Suppressor macrophage (primary cell): Measurements from ENCODE around the gene ZNF530.

Source experiments
- DNase-seq, 4 experiments: peaks; one replicate each; pipeline ENCODE4 v3.0.0-alpha.2; 2020 to 2022
- total RNA-seq, 17 experiments: gene quantifications; one replicate each; lab custom pipeline; 2026; ENCODE audit warnings: mixed read lengths in 6 of 17, inconsistent platforms in 3 of 17; lab: John Stamatoyannopoulos, UW

ZNF530 gene
- 1.1 to 9.4 (median 4.7) reads per million in 17 experiments for total RNA-seq

DNA sequence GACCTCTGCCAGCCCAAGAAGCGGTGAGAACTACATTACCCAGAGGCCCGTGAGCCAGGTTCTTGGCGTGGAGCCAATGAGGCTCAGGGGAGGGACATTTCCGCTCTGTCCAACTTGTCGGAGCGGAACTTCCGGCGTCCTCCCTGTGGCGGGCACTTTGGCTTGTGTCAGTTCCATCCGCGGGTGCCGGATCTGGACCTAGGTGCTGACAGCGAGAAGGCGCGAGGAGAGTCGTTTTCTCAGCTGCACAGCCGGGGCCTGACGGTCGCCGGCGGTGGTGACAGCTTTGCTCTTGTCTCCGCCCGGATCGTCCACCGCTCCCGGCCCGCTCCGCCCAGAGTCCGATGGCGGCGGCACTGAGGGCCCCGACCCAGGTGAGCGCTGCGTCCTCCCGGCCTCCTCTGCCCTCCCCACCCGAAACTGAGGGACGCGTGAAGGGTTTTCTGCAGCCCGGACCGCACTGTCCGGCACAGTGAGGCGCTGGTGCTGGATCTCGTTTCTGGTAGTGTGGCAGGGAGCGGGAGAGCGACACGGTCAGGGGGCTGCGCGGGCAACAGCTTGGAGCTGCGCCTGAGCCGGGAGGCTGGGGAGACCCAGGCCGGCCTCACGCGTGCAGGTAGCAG lies at the start of gene ZNF530:
TSS of gene ZNF530 (plus strand) at position 125 of the 623 bp plus-strand sequence. CDS start 4,461 bp downstream, outside the sequence.
- DNase-seq, result peak; percentile 96 to 99 (median 97)

DNA sequence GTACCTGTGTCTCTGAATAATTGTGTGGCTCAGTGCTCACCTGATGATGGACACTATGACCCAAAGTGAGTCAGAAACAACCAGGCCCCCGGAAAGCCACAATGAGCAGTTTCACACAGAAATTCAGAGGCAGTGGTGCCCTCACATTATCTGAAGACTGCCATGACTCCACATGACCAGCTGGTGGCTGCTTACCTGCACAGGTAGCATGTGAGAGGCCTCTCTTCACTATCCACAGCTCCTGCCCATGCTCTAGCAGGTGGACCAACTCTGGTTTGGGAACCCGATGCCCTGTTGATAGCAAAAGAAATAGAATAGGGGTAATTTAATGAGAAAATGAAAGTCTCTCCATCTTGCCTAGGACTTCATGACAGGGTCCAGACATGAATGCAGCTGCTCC lies 47.3 kb upstream of the ZNF530 start:
- DNase-seq, result no peak

DNA sequence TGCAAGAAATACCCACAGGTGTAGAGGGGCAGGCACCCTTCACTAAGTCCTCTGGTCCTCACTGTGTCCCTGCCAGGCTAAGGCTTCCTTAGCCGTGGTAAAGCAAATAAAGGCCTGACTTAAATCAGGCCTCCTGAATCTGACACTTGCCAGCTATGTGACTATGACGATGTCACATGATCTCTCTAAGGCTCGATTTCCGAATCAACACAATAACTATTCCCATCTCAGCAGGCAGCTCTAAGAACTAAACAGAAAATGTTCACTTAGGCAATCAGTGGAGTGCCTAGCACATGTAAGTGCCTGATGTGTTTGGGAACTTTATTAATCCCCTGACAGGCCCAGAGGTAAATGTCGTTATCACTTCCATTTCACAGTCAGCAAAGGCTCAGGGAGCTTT lies 42.0 kb upstream of the ZNF530 start:
- DNase-seq, result no peak

DNA sequence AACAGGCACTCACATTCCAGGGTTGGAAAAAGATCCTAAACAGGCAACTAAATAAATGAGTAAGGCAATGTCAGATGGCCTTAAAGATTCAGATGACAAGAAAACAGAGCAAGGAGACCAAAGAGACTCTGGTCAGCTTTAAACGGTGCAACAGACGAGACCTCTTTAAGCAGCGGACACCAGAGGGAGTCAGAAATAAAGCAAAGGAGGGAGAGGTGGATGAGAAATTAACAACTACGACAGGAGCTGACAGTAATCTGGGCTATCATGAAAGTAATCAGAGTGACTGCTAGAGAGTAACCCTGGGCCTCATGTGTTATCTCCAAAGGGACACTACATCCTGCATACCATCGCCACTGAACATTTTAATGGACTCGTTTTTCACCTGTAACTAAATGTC lies 41.2 kb upstream of the ZNF530 start:
- no peak for DNase-seq

DNA sequence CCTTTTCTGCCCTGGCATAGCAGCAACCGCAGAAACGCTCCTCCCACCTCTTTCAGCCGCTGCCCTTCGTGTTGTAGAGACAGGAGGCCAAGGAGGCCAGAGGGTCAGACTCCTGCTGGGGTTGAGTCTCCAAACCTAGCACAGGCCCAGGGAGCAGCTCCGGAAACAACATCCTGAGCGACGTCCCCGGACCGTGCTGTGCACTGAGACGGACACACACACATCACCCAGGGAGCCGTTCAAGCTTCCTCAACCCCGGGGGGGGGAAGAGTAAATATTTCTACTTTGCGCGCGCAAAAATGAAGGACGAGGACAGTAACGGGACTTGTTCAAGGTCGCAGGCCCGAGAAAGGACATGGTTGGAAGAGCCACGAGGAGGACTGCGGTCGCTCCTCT lies 40.7 kb upstream of the ZNF530 start:
- DNase-seq, result peak in 3 of 4 experiments; percentile 3 to 21 (median 14)

DNA sequence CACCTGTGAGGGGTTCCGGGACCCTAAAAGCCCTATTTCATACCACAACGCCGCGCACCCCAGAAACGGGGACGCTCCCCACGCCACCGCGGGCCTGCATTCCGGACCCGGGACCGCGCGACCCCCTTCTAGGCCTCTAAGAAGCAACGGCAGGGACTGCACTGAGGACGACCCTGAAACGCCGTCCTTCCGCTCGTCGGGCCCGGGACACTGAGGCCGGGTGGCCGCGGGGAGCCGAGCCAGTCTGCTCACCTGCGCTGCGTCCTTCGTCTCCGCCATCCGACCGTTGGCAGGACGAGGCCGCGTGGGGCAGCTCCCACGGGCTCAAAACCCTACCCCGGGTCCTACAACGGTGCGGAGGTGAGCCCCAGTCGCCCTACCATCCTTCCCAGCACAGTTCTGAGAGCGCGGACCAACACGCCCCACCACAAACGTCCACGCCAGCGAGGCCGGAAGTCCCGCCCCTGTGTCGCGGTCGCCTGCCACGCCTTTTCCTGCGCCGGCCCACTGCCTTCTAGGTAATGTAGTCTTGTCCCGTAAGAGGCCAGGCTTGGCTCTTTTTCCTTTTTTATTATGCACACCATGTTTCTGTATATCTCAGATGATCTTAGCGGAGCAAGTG lies 40.2 kb upstream of the ZNF530 start, which contains the start of gene ZNF550:
TSS of gene ZNF550 (minus strand) at position 460 of the 622 bp plus-strand sequence. CDS start at position 279, 181 bp downstream.
- peak; percentile 89 to 95 (median 92) for DNase-seq

DNA sequence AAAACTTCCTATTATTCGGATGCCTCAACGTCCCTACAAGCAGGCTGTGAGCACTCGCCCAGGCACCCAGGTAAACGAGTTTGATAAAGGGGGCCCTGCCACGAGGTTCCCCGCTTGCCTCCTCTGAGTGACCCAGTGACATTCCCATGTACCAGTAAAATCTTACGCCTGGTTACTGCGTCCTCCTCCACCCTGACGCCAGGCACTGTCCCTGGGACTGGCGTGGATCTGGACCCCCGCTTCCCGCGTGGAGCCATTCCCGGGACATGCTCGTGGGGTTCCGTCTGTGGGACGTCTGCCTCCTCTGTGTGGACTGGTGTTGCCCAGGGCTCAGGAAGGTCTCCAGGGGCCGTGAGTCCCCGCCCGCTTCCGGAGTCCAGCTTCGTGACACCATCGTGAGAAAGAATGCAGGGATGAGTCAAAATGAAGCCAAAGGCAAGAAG lies 39.6 kb upstream of the ZNF530 start:
- DNase-seq, result no peak

DNA sequence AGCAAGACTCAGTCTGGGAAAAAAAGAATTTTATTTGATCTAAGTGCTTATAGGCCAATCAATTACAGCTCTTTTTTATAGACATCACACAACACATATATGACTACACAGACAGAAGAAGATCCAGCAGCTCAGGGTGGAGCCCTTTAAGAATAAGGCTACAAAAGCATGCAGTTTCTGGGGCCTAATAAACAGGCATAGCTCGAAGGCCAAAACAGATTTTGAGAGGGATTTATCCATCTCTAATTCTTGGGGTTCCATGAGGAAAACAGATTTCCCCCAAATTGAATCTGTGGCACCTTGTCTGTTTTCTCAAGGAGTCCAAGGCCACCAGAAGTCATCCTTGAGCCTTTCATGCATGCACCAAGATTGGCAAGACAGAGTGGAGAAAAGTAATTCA lies 36.1 kb upstream of the ZNF530 start:
- DNase-seq, result no peak

DNA sequence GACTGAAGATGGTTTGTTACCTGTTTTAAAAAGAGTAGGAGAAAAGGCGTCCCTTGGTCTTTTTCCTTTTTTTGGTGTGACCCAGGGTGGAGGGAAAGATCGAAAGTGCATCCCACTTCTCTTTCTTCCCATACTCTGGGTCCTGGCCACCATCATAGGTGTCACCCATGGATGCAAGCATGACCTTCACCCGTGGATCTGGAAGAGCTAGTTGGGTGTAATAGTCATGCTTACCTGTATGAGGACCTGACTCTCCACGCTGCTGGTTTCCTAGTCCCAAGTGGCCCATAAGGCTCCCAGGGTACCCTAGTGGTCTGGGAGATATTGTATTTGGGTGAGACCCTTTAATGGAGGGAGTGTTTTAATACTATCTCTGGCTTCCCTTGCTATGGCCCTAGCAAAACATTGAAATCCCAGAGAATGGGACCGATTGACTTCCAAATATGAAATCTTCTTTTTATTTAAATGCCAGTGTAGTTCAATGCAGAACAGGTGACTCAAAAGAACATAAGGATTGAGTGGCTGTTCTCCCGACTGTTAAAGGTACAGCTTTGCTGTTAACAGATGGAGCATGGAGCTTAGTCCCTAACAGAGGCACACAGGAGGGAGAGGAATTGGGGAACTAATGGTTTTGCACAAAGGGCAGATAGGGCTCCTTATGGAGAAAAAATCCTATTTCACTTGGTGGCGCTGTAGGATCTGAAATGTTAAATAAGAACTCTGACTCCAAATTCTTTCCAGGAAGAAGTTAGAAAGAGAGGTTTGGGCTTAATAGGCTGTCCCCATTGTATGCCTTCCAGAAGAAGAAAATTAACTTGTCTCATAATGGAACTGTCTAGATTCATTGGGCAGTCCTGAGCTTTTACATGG lies 33.1 kb upstream of the ZNF530 start:
- DNase-seq, result peak; percentile 20 to 68 (median 44)

DNA sequence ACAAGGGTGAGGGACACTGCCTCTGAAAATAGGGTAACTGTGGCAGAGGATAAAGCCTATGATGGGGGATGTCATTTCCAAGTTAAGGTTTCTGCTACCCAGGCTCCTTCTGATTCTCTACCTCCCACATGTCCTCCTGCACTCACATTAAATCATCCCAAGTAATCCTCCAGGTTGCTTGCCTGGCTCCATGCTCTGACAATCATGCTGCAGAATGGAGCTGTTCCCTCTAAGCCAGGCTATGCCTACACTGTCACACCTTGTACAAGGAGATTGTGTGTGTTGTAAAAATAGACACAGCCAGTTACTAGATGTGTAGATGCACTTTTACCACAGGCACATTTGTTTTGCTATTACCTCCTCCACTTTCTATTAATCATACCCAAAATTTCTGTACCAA lies 29.0 kb upstream of the ZNF530 start:
- DNase-seq, result no peak

DNA sequence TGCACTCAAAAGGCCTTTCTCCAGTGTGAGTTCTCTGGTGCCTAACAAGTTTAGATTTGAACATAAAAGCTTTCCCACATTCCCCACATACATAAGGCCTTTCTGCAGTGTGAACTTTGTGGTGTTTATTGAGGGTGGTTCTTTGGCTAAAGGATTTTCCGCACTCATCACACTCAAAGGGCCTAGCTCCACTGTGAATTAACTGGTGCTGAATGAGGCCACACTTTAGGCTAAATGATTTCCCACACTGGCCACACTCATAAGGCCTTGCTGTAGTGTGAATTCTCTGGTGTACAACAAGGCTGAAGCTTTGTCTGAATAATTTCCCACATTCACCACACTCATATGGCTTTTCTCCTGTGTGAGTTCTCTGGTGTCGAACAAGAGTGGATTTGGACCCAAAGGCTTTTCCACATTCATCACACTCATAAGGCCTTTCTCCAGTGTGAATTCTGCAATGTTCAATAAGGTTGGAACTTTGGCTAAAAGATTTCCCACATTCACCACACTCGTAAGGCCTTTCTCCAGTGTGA lies 27.2 kb upstream of the ZNF530 start:
- DNase-seq, result no peak

DNA sequence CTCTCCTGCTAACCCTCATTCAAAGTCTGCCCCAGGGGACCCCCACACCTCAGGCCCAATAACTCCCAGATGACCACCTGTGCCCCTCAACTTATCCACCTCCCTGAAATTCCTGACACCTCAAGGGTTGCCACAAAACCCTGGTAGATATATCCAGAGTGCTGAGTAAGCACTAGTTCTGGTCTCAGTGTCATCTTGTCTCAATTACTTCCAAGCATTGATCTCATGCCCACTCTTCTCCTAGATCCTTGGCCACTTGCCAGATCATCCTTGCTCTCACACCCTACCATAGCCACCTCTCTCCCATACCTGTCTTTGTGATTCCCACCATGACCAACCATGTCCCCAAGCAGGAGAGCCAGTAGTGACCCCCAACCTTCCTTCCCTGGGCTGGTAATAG lies 23.0 kb upstream of the ZNF530 start:
- no peak for DNase-seq

DNA sequence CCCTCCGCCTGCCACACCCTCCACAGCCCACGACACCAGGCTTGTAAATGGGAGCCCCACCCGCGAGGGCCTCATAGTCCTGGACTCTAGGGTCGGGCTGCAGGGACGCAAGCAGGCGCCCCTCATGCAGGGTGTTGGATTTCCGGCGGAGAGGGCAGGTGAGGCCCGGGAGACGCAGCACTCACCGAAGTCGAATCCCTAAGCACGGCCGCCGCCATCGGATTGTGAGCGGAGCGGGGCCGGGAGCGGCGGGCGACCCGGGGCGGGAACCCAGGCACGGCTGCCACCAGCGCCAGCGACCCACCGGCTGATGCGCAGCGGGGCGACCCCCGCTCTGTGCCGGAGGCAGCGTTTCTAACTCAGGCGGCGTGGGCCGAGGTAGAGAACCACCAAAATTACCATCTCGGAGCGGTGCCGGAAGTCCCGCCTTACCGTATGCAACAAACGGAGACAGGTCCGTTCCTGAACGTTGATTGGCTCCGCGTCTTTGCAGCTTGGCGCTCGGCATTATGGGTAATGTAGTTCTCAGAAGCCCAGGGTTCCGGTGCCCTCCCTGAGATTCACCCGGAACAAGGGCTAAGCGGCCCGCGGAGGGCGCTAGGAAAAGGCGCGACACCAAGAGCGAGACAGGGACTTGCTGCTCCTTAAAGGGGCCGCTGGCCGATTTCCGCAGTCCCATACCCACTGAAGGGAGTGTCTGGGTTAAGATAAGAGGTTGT lies 21.0 kb upstream of the ZNF530 start, which contains the start of gene ZNF416:
TSS of gene ZNF416 (minus strand) at position 425 of the 719 bp plus-strand sequence. CDS start at position 218, 207 bp downstream.
- peak; percentile 98 to 99 (median 98) for DNase-seq

DNA sequence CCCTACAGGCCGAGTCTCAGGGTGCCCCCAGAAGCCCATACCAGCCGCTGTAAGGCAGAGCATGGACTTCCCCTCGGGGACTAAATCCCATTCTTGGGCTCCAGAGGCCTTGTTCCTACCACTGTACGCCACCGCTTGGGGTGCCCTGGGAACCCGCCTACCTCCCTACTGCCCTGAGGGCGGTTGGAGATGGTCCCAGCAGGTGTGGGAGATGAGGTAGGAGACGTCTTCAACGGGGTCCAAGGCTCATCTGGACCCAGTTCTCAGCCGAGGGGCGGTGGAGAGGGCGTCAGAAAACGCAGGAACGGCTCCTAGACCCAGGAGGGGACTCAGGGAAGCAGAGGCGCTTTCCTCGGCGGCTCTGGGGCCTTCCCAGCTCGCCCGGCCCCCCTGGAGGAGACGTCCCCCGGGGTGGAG lies 16.6 kb upstream of the ZNF530 start:
- DNase-seq, result no peak

DNA sequence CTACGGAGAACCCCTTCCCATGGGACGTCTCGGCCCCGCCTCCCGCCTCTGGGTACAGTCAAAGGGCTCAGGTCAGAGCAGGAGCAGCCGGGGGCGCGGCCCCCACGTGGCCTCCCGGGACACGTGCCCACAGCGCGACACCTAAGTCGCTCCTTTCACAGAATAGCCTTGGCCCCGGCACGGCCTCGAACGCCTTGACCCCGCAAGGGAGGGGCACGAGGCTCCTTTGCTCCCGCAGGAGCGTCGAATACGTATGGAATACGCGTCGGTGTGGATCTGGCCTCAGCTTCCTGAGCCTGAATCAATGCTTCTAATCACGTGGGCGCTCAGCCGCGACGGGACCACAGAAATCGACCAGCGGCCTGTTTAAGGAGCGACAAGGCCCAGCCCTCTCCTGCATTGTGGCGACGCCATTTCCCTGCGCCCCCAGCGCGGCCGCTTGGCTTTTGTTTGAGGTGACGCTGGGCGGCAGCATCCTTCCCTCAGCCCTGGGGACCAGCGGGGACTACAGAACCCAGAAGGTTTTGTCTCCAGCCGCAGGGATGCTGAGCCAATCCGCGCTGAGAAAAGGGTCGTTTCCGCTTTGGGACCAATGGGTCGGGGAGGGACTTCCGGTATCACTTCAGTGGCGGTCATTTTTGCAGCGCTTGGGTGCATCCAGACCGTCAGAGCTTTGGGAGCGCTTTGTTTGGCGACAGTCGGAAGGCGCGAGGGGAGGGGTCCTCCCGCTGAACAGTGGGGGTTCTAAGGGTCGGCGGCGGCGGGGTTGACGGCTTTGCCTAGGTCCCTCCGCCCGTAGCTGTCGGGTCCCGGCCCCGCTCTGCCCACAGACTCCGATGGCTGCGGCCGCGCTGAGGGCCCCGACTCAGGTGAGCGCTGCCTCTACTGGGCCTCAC lies 15.9 kb upstream of the ZNF530 start, which contains the start of gene ZIK1:
TSS of gene ZIK1 (plus strand) at position 625 of the 896 bp plus-strand sequence. CDS start at position 837, 212 bp downstream.
- peak; percentile 91 to 95 (median 93) for DNase-seq

DNA sequence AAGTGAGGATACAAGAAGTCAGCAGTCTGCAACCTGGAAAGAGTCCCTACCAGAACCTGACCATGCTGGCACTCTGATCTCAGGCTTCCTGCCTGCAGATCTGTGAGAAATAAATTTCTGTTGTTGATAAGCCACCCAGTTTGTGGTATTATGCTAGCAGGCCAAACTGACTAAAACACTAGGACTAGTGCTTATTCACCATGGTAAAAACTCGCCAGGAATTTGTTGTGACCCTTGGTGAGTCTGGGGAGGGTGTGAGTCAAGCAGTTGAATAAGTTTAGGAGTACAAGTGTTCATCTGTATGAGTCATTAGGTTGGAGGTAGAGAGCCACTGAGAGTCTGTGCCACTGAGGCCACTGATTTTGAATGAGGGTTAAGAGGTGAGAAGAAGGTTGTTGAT lies 12.2 kb upstream of the ZNF530 start:
- no peak for DNase-seq

DNA sequence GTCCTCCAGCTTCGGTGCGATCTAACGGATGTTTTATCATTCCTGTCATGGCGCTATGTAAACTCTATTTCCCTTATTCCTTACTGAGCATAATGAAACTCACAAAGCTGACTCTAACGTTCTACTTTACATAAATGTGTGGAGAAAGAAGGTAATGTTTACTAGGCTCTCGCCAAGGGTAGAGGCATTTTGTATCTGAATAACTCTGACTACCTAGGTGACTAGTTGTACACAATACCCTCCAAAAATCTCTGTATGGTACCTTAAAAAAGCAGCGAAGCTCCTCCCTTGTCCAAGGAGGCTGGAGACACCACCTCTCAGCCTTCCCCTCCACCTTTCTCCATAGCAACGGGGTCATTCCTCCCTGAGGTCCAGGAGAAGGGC lies 316 bp upstream of the ZNF530 start:
- DNase-seq, result no peak

DNA sequence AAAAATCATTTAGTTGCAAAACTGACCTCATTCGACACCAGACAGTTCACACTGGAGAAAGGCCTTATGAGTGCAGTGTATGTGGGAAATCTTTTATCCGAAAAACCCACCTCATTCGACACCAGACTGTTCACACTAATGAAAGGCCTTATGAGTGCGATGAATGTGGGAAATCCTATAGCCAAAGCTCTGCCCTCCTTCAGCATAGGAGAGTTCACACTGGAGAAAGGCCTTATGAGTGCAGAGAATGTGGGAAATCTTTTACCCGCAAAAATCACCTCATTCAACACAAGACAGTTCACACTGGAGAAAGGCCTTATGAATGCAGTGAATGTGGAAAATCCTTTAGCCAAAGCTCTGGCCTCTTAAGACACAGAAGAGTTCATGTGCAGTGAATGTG lies 7.2 kb downstream of the ZNF530 start:
- DNase-seq, result no peak

DNA sequence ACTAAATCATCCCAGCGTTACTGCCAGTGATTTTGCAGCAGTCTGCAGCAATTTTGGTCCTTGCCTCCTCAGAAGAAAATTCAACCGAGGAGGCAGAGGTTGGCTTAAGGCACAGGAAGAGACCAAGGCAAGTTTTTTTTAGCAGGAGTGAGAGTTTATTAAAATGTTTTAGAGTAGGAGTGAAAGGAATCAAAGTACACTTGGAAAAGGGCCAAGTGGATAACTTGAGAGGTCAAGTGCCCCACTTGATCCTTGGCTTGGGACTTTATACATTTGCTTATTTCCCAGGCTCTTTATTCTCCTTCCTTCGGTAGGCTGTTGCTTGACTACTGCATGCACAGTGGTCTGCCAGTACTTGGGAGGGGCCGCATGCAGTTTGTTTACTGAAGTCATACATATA lies 11.4 kb downstream of the ZNF530 start:
- DNase-seq, result no peak

DNA sequence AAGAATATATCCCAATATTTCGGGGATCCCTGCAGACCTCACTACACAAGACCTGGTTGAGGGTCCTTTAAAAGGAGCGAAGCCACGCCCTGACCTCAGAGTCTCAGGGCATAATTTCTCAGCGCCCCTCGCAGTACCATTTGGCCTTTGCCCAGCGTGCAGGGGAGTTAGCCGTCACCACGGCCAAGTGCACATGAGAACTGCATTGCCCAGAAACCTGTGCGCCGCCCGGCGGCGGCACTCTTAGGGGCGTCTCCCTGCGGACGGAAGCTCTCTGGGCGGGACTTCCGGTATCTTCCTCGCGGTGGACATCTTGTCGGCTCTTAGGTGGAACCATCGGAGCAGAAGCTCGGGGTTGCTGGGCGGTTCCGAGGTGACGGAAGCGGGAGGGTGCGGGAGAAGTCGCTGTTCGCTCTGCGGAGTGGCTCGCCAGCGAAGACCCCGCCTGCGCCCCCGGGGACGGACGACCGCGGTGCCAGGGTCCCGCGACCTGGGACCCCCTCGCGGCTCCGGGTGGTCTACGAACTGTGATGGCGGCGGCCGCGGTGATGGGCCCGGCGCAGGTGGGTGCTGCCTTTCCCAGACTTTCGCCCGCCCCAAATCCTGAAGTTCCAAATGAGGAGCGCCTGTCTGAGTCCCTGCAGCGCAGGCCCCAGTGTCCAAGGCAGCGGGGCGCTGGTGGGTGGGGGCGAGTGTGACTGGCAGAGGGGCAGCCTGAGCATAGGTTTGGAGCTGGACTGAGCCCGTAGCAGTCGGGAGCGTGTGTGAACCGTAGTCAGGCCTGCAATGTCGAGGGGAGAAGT lies 14.5 kb downstream of the ZNF530 start, which contains the start of gene ZNF134:
TSS of gene ZNF134 (plus strand) at position 302 of the 803 bp plus-strand sequence. CDS start 5,227 bp downstream, outside the sequence.
- peak; percentile 92 to 97 (median 95) for DNase-seq
